ENCODE results near the gene TOR1AIP1. TPM values are rescaled to one million over a fixed set of nuclear protein-coding genes. Genes with fewer than 3 reads are reported as not detected.

TOR1AIP1 gene
- total RNA-seq, 1 donor: 77.5 TPM

GRCh38 chr1:179910934-179911333, 28.8 kb downstream of the TOR1AIP1 start:
- no peak overlapping the region for H3K4me3 ChIP-seq (ENCODE audit: low read depth, low read length)
- no peak for DNase-seq (ENCODE audit: low read depth)
- no peak for TF ChIP-seq CTCF (IDR thresholded peaks at IDR 0.05; ENCODE audit: insufficient read depth, low read length)

- no peak overlapping the region for H3K4me3 ChIP-seq (ENCODE audit: low read depth, low read length)
- no peak for DNase-seq (ENCODE audit: low read depth)
- TF ChIP-seq CTCF (IDR thresholded peaks at IDR 0.05; ENCODE audit: insufficient read depth, low read length): no peak
Measured at GRCh38 chr1:179911812-179912211, 29.7 kb downstream of the TOR1AIP1 start.

GRCh38 chr1:179917601-179918429, 35.7 kb downstream of the TOR1AIP1 start:
- no peak for TF ChIP-seq CTCF (IDR thresholded peaks at IDR 0.05; ENCODE audit: insufficient read depth, low read length)
- no peak for DNase-seq (ENCODE audit: low read depth)
- H3K4me3 ChIP-seq (ENCODE audit: low read depth, low read length): no peak overlapping the region

- no peak for DNase-seq (ENCODE audit: low read depth)
- H3K4me3 ChIP-seq (ENCODE audit: low read depth, low read length): no peak overlapping the region
- no peak for TF ChIP-seq CTCF (IDR thresholded peaks at IDR 0.05; ENCODE audit: insufficient read depth, low read length)
Measured at GRCh38 chr1:179921472-179921871, 39.4 kb downstream of the TOR1AIP1 start.

GRCh38 chr1:179921981-179922872, 40.1 kb downstream of the TOR1AIP1 start:
- DNase-seq (ENCODE audit: low read depth): no peak

GRCh38 chr1:179923029-179923428, 40.9 kb downstream of the TOR1AIP1 start:
- DNase-seq (ENCODE audit: low read depth): no peak
- TF ChIP-seq CTCF (IDR thresholded peaks at IDR 0.05; ENCODE audit: insufficient read depth, low read length): no peak
- no peak overlapping the region for H3K4me3 ChIP-seq (ENCODE audit: low read depth, low read length)

More at GRCh38 chr1:179921981-179922872, 40.1 kb downstream of the TOR1AIP1 start:
- H3K4me3 ChIP-seq (ENCODE audit: low read depth, low read length): no peak overlapping the region
- TF ChIP-seq CTCF (IDR thresholded peaks at IDR 0.05; ENCODE audit: insufficient read depth, low read length): no peak
